Measurements from ENCODE around the gene HBB.

HBB gene

DNA sequence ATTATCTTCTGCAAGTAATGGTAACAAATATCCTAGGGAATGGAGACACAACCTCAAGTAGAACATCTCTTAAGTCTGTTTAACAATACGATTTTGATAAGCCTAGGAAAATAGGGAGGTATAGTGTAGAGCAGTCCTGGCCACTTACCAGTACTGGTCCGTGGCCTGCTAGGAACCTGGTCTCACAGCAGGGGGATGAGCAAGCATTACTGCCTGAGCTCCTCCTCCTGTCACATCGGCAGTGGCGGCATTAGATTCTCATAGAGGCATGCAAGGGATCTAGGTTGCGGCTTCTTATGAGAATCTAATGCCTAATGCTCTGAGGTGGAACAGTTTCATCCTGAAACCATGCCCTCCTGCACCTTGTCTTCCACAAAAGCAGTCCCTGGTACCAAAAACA lies 30.8 kb downstream of the HBB start:
- Histone ChIP-seq H3K9me3 (ENCODE audit: control insufficient read depth in 2 of 2, low read length in 2 of 2) (no peaks in the 10 kb centered on the region), H3K27ac (ENCODE audit: low read length) (no peak overlapping the region), H3K27me3 (ENCODE audit: control insufficient read depth in 1 of 2, insufficient read depth in 2 of 2, low read length in 2 of 2) (no peaks in the 10 kb centered on the region), H3K9ac (ENCODE audit: low read length in 2 of 2) (no peak overlapping the region), H3K4me1 (ENCODE audit: control insufficient read depth, insufficient read depth, low read length) (no peaks in the 10 kb centered on the region), H3K4me3 (ENCODE audit: low read length in 2 of 2) (no peak overlapping the region), H3K36me3 (ENCODE audit: control insufficient read depth in 2 of 2, insufficient read depth in 2 of 2, low read length in 2 of 2) (no peaks in the 10 kb centered on the region)

- H3K4me3 ChIP-seq (ENCODE audit: low read length in 2 of 2) = no peak overlapping the region
- H3K9ac ChIP-seq (ENCODE audit: low read length in 2 of 2) = no peak overlapping the region
- no peaks in the 10 kb centered on the region for H3K36me3 ChIP-seq (ENCODE audit: control insufficient read depth in 2 of 2, insufficient read depth in 2 of 2, low read length in 2 of 2)
- no peaks in the 10 kb centered on the region for H3K4me1 ChIP-seq (ENCODE audit: control insufficient read depth, insufficient read depth, low read length)
- no peak overlapping the region for H3K27ac ChIP-seq (ENCODE audit: low read length)
- H3K27me3 ChIP-seq (ENCODE audit: control insufficient read depth in 1 of 2, insufficient read depth in 2 of 2, low read length in 2 of 2) = no peaks in the 10 kb centered on the region
- H3K9me3 ChIP-seq (ENCODE audit: control insufficient read depth in 2 of 2, low read length in 2 of 2) = no peaks in the 10 kb centered on the region
Observed at GRCh38 chr11:5192738-5193137, 34.1 kb downstream of the HBB start.

DNA sequence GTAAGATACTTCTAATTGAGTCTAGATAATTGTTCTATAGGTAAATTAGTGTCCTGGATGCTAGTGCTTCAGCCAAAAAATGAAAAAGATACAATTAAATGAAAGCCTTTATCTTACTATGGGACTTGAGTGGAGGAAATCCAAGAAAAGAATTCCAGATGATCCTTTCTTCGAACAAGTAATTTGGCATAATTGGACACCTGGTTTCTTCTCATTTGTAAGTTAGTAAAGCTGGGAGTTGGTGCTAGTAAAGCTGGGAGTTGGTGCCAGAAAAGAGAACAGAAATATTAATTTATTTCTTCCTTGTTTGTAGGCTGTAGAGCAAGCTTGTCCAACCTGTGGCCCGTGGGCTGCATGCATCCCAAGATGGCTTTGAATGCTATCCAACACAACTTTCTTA lies 38.7 kb downstream of the HBB start:
- no peak overlapping the region for H3K4me3 ChIP-seq (ENCODE audit: low read length in 2 of 2)
- H3K9me3 ChIP-seq (ENCODE audit: control insufficient read depth in 2 of 2, low read length in 2 of 2) = no peaks in the 10 kb centered on the region
- H3K27me3 ChIP-seq (ENCODE audit: control insufficient read depth in 1 of 2, insufficient read depth in 2 of 2, low read length in 2 of 2) = no peaks in the 10 kb centered on the region
- H3K9ac ChIP-seq (ENCODE audit: low read length in 2 of 2) = no peak overlapping the region
- no peaks in the 10 kb centered on the region for H3K4me1 ChIP-seq (ENCODE audit: control insufficient read depth, insufficient read depth, low read length)
- no peaks in the 10 kb centered on the region for H3K36me3 ChIP-seq (ENCODE audit: control insufficient read depth in 2 of 2, insufficient read depth in 2 of 2, low read length in 2 of 2)
- H3K27ac ChIP-seq (ENCODE audit: low read length) = no peak overlapping the region

- Histone ChIP-seq H3K9me3 (ENCODE audit: control insufficient read depth in 2 of 2, low read length in 2 of 2) (no peaks in the 10 kb centered on the region), H3K4me3 (ENCODE audit: low read length in 2 of 2) (no peak overlapping the region), H3K27ac (ENCODE audit: low read length) (no peak overlapping the region), H3K4me1 (ENCODE audit: control insufficient read depth, insufficient read depth, low read length) (no peaks in the 10 kb centered on the region), H3K27me3 (ENCODE audit: control insufficient read depth in 1 of 2, insufficient read depth in 2 of 2, low read length in 2 of 2) (no peaks in the 10 kb centered on the region), H3K36me3 (ENCODE audit: control insufficient read depth in 2 of 2, insufficient read depth in 2 of 2, low read length in 2 of 2) (no peaks in the 10 kb centered on the region), H3K9ac (ENCODE audit: low read length in 2 of 2) (no peak overlapping the region)
Observed at GRCh38 chr11:5178046-5178837, 48.6 kb downstream of the HBB start.
